KOPT-K1 (cell line): ENCODE data around the gene KLHL5.

Source experiments
- H3K27ac ChIP-seq: fragments of 200-600 bp; sonication (generic); 2 replicates; pipeline ENCODE4 v1.5.1; 2016; ENCODE audit warnings: antibody characterized with exemption, mild to moderate bottlenecking, low read depth, low read length; ENCODE audit not compliant: poor library complexity, severe bottlenecking
- H3K36me3 ChIP-seq: fragments of 200-600 bp; sonication (generic); 2 replicates; pipeline ENCODE4 v1.5.1; 2017; ENCODE audit warnings: antibody characterized with exemption, mild to moderate bottlenecking, low read length, moderate library complexity; ENCODE audit not compliant: insufficient read depth
- H3K9me3 ChIP-seq: fragments of 200-600 bp; sonication (generic); 2 replicates; pipeline ENCODE4 v1.5.1; 2017; ENCODE audit warnings: antibody characterized with exemption, low read length, mild to moderate bottlenecking; ENCODE audit not compliant: insufficient read depth, poor library complexity, severe bottlenecking

Gene KLHL5

DNA sequence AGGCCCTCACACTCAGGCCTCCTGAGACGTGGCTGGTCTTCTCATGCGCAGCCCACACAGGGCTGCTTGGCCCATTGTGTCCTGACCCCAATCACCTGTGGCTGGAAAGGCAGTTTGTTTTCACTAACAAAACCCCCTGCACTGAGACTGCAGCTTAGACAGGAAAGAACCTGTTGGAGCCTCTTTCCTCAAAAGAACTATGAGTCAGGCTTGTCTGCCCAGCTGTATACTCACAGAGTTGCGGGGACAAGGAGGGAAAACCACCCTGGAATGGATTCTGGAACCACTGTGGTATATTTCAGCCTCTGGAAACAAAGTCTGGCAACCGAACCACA lies 24.6 kb upstream of the KLHL5 start:
- Histone ChIP-seq H3K27ac (no peak overlapping the region), H3K36me3 (no peaks in the 10 kb centered on the region), H3K9me3 (no peaks in the 10 kb centered on the region)

DNA sequence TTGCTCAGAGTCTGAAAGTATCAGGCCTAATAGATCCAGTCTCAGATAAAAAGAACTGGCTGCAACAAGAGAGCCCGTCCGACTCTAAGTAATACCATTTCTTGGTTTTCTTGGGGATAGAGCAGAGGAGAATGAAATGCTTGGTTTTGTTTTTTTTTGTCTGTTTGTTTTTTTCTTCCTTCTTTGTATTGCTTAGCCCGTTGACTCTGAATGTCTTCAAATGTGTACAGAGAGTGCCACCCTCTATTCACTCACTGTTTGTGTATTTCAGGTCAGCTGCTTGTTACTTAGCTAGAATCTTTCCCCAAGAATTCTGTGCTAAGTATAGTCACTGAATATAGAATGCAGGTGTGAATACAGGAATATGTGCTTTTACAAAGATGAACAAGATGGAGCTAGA lies 24.1 kb upstream of the KLHL5 start:
- Histone ChIP-seq H3K36me3 (no peaks in the 10 kb centered on the region), H3K9me3 (no peaks in the 10 kb centered on the region), H3K27ac (no peak overlapping the region)

DNA sequence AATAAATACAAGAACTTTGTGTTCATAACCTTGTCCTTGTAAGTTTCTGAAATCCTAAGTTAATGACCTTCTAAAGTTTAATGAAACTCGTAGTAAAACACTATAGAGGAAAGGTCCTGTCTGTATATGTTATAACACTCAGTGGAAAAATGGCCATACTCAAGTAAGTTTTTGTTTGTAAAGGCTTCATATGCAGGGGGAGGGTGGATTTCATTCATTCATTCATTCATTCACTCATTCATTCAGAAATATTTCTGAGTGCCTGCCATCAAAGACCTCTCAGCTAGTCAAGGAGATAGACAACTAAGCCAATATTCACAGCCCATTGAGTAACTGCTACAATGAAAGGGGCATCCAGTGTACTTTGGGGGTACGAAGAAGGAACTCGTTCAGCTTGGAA lies 22.9 kb upstream of the KLHL5 start:
- no peak overlapping the region for H3K27ac ChIP-seq
- H3K36me3 ChIP-seq = no peaks in the 10 kb centered on the region
- no peaks in the 10 kb centered on the region for H3K9me3 ChIP-seq

DNA sequence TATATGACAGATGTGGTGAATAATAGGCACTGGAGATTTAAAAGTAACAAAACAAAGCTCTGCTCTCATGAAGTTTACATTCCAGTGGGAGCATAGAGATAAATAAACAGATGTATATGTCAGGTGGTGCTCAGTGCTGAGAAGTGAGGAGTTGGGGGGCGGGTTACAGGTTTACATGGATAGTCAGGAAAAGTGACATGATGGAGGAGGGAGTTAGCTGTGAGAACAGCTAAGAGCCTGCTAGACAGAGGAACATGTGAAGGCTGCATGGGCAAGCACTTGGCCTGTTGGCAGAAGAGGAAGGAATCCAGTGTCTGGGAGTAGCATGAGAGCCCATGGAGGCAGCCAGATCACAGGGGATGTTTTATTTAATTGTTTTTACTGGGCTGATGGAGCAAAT lies 19.7 kb upstream of the KLHL5 start:
- Histone ChIP-seq H3K36me3 (no peaks in the 10 kb centered on the region), H3K27ac (no peak overlapping the region), H3K9me3 (no peaks in the 10 kb centered on the region)

DNA sequence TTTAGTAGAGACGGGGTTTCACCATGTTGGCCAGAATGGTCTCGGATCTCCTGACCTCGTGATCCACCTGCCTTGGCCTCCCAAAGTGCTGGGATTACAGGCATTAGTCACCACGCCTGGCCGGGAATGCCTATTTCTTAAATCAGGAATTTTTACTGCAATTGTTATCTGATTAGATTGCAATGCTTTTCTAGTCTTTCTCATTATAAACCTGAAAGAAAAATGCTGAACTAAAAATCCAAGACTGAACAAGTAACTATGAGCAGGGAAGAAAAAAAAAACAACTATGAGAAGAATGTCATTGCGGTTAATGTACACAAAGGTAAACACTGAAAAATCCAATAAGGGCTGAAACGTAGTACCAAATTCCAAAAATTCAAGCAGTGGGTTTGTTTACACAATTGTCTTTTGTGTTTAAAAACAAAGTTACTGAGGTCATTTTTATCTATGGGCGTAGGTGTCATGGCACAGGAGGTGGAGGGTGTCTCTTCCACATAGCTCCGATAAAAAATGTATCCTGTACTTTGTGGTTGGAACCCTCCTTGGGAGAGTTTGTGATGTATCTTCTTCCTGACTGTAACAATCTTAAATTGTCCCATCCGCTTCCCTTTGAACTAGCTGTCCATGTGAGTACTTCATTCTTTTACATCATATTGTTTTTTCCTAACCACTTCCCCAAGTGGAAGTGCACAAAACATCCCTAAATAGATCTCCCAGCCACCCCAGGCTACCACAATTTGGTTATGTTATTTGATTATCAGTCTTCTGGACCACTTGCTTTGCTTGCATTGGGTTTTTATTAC lies 18.8 kb upstream of the KLHL5 start:
- Histone ChIP-seq H3K36me3 (no peaks in the 10 kb centered on the region), H3K27ac (peak overlapping the region; percentile 49), H3K9me3 (no peaks in the 10 kb centered on the region)

DNA sequence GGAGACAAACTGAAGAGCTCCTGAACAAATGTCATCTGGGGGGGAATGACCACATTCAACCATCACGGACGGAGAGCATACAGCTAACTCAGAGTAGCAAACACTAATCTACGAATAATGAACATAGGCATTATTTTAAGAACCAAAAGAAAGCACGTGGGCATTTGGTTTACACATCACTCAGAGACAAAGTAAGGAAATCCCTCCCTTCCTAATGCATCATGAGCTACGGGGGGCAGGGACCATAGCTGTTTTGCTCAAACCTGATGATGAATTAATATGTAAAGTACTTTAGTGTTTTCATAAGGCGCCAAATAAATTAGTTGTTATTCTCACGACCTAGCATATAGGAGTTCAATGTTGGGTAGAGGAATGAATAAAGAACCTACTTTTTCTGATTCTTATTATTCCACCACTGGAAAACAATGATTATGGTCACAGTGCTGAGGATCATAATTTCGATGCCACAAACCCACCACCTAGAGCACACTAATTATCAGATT lies 18.1 kb upstream of the KLHL5 start:
- H3K36me3 ChIP-seq = no peaks in the 10 kb centered on the region
- H3K9me3 ChIP-seq = no peaks in the 10 kb centered on the region
- H3K27ac ChIP-seq = peak overlapping the region; percentile 49

DNA sequence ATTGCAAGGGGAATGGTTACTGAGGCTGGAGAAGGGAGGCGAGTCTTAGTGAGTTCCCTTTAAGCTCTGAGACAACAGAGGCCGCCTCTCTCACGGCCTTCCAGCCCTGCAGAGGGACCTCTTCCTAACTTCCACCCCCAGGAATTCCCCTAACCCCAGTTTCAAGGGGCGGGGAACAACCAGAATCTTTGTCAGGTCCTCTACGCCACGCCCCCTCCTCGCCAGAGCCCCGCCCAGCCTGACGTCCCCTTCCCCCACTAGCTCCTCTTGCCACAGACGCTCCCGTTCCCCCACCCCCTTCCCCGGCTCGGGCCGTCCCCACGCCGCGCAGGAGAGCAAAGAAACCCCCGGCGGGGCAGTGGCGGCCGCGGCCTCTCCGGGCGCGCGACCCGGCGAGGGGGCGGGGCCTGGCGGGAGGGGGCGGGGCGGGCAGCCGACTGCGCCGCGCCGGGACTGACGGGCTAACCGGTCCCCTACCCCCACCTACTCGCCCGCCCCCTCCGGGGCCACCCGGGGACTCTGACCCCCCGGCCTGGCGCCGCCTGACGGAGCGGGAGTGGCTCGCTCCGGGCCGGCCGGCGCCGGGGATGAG lies 17.6 kb upstream of the KLHL5 start:
- H3K9me3 ChIP-seq = no peaks in the 10 kb centered on the region
- peak overlapping the region; percentile 49 for H3K27ac ChIP-seq
- no peaks in the 10 kb centered on the region for H3K36me3 ChIP-seq

DNA sequence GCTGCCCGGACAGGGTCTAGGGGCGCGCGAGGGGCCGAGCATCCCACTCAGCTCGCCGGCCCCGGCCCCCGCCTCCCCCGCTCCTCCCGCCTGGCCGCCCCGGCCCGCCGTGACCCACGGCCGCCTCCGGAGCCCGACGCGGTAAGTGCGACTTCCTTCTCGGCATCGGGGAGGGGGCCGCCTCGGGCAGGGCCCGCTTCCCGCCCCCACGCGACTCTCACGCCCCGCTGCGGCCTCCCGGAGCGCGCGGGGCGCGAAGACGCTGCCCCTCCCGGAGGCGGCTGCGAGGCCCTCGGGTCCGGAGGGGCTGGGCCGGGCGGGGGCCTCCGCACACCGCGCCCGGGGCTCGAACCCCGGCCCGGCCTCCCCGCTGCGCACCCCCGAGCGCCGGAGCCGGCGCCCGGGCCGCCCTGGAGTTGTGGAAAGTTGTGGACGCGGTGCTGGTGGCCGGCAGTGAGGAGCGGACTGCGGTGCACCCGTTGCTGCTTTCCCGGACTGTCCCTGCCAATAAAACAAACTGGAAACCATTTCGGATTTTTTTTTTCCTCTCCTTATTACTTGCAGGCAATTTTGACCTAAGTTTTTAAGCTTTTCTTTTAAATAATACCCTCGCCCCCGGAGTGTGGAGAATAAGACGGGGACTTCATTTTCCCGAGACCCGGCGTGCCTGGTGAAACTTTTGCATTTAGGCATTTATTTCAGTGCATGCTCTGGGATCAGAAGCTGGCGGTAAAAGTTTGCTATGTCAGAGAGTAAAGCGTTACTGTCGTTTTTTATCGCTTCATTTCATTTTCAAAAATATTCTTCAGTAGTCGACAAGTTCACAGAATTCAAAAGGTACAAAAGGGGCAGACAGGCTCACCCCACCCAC lies 16.8 kb upstream of the KLHL5 start:
- Histone ChIP-seq H3K27ac (peak overlapping the region; percentile 49), H3K9me3 (no peaks in the 10 kb centered on the region), H3K36me3 (no peaks in the 10 kb centered on the region)

DNA sequence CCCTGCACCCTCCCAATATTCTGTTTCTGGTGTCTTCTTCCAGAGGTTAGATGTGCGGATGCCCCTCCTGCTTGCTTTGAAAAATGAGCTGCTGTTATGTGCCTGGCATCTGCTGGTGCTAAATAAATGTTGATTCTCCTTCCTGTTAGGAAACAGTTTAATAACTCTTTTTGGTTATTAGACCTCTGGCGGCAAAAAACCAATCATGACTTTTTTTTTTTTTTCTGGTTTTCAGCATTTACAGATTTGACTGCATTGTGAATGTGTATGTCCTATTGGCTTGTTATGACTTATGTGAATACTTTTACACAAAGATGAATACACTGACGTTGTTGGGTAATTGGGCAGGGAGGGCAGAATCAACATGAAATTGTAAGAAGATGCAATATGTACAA lies 16.2 kb upstream of the KLHL5 start:
- Histone ChIP-seq H3K9me3 (no peaks in the 10 kb centered on the region), H3K27ac (no peak overlapping the region), H3K36me3 (no peaks in the 10 kb centered on the region)

DNA sequence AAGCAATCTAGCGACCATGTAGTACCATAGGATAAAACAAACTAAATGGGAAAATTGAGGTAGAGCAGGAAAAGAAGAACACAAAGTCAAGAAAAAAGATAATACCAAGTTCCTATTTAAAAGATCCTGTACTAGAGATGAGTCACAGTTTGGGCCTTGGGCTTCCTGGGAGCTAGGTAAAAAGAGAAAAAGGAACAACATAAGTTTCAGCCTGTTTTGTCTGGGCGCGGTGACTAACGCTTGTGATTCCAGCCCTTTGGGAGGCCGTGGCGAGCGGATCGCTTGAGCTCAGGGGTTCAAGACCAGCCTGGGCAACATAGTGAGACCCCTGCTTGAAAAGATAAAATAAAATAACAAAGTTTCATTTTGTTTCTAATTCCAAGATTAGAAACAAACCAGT lies 15.8 kb upstream of the KLHL5 start:
- H3K27ac ChIP-seq = no peak overlapping the region
- H3K36me3 ChIP-seq = no peaks in the 10 kb centered on the region
- H3K9me3 ChIP-seq = no peaks in the 10 kb centered on the region

DNA sequence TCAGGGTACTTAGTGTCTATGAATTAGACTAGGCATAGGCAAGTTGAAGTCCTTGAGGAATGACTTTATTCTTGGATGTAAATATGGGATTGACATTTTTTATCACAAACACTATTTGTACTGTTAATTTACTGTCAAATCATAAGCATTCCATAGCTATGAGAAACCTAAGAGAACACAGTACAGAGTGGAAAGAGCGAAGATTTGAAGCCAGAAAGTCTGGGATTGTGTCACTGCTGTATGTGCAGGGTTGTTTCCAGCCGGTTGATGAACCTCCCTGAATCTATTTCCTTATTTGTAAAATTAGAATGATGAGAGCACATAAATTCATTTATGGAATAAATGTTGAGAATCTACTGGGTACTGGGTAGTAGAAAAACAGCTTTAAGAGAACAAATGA lies 14.4 kb upstream of the KLHL5 start:
- Histone ChIP-seq H3K9me3 (no peaks in the 10 kb centered on the region), H3K27ac (no peak overlapping the region), H3K36me3 (no peaks in the 10 kb centered on the region)

DNA sequence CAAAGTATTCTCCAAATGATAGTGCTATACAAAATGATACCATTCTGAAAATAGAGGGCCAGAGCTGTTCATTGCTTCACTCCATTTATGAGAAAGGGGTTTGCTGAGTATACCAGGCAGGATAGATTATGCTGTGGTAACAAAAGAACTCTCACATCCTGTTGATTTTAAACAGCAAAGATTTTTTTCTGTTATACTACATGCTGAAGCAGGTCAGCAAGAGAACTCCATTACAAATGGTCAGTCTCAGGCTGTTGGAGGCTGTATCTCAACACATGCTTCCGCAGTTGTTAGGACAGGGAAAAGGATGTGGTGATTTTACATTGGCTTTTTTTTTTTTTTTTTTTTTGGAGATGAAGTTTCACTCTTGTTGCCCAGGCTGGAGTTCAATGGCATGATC lies 13.7 kb upstream of the KLHL5 start:
- no peaks in the 10 kb centered on the region for H3K9me3 ChIP-seq
- H3K36me3 ChIP-seq = no peaks in the 10 kb centered on the region
- H3K27ac ChIP-seq = no peak overlapping the region

DNA sequence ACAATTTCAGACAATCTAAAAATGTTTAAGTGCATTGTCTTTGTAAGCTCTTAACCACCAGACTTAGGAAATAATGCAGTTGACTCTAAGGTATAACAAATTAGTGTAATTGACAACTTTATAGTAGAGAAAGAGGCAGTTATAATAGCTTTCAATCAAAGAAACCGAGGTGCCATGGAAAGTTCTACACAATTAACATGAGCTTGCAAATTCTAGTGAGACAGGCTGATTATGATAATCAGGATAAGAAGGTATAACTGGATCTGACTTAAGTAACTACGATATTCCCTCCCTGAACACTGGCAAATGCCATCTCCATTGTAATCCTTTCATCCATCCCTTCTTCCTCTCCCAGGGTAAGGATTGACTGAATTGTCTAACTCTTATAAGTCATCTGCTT lies 11.4 kb upstream of the KLHL5 start:
- no peaks in the 10 kb centered on the region for H3K36me3 ChIP-seq
- H3K27ac ChIP-seq = no peak overlapping the region
- H3K9me3 ChIP-seq = no peaks in the 10 kb centered on the region

DNA sequence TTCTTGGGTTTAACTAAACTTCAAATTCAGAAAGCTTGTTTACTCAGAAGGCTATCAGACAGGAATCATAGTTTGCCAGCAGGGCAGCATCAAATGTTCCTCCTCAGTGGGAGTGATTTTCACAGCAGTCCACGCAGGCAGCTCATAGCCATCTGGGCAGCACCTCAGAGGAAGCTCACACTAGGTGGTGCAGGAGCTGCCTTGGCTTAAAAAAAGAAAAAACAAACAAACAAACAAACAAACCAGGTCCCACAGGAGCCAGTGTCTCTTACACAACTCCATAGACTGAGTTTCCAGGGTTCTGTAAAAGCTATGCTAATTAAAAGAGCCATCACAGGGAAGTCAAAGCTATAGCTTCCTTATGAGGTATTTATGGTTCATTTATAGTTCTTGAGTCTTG lies 10.5 kb upstream of the KLHL5 start:
- Histone ChIP-seq H3K9me3 (no peaks in the 10 kb centered on the region), H3K27ac (no peak overlapping the region), H3K36me3 (no peaks in the 10 kb centered on the region)

DNA sequence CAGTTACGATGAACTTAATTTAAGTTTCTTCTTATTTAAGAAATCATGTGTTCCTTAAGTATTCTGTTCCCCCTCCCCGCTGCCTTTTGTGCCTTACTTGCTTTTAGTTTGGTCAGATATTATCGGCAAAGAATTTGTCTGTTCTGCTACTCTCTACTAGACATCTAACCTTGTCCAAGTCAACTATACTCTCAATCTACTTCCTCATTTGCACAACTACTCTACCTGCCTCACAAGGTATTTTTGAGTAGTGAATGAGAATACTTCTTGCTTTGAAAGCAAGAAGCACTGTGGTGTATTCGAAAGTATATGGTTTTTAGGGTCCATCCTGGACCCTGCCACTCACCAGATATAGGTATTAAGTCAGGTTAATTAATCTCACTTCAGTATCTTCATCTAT lies 8.0 kb upstream of the KLHL5 start:
- no peaks in the 10 kb centered on the region for H3K9me3 ChIP-seq
- no peak overlapping the region for H3K27ac ChIP-seq
- no peaks in the 10 kb centered on the region for H3K36me3 ChIP-seq
